Activated T-helper 9 cell treated with anti-CD3 and anti-CD28 coated beads, Interleukin-2, amount 50 U/mL, for 16 hours (primary cell): ENCODE results near the gene TUBB8.
"Not testable (repeated sequence)": the region's sequence is repeated elsewhere in the genome, so short reads cannot be mapped to it uniquely, and the experiment has no call there.

Experiments
- DNase-seq: peaks from one replicate; pipeline ENCODE4 v3.0.0-alpha.2; 2020; ENCODE audit warnings: low read depth

TUBB8 gene

DNA sequence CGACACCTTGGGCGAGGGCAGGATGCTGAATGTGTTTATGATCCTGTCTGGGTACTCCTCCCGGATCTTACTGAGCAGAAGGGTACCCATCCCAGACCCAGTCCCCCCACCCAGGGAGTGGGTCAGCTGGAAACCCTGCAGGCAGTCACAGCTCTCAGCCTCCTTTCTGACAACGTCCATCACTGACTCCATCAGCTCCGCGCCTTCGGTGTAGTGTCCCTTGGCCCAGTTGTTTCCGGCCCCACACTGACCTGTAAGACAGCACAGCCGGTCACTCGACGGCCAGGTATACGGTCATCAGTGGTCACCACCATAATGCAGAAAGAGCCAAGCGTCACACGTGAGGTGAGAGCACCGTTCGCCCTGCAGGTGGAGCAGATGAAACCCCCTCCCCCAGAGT, 1.2 kb downstream of the TUBB8 start:
- not testable (repeated sequence) for DNase-seq

DNA sequence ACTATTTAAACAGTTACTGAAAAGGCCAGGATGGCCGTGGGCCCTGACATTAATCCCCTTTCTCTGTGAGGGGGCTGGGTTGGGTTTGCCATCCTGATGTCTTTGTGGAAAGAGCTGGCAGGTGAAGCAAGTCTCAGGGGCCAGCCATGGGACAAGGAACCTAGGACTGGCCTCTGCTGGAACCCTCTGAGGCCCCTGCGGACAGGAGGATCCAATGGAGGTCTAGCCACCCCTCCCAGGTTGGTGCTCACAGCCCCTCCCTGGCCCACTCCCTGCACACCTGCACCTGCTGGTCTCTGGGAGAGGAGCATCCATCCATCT, 35.8 kb downstream of the TUBB8 start:
- DNase-seq = not testable (repeated sequence)

DNA sequence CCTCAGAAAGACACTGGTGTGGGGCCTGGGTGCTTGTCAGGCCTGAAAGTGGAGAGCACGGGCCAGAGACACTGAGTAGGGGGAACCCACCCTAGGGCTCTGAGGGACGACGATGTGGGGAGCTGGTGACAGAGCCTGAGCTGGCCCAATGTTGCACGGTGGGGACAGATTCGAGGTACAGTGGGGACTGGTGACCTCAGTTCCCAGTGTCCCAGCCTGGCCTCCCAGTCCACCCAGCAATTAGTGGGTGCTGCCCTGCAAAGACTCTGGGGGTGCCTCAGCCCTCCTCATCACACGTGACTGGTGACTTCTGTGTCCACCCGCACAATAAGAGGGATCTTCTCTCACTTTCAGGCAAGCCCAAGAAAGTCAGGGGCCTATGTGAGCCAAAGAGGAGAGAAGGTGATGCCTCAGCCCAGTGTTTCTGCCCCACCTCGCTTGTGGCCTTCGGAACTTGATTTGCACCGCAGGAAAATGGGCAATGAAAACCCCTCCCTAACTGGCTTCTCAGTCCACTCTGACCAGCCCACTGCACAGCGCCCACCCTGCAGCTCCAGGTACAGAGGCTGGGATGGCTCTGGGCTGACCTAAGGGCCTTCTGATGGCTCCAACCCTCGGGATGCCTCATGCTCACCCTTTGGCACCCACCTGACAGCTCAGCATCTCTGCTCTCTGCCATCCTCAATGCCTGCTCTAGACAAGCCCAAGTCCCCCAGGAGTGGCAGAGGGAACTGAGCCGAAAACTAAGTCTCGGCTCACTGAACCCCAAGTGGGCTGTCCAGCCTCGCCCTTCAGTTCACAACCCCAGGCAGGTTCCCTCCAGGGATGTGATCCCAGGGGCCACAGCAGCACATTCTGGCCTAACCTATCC, 36.4 kb downstream of the TUBB8 start:
- DNase-seq = not testable (repeated sequence)

DNA sequence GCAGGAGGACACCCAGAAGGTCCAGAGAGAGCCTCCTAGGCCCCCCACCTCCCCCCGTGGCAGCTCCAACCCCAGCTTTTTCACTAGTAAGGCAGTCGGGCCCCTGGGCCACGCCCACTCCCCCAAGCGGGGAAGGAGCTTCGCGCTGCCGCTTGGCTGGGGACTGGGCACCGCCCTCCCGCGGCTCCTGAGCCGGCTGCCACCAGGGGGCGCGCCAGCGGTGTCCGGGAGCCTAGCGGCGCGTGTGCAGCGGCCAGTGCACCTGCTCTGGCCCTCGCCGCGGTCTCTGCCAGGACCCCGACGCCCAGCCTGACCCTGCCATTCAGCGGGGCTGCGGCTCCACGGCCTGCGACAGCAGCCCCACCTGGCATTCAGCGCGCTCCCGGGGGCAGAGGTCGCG, 37.8 kb downstream of the TUBB8 start:
- DNase-seq = not testable (repeated sequence)

DNA sequence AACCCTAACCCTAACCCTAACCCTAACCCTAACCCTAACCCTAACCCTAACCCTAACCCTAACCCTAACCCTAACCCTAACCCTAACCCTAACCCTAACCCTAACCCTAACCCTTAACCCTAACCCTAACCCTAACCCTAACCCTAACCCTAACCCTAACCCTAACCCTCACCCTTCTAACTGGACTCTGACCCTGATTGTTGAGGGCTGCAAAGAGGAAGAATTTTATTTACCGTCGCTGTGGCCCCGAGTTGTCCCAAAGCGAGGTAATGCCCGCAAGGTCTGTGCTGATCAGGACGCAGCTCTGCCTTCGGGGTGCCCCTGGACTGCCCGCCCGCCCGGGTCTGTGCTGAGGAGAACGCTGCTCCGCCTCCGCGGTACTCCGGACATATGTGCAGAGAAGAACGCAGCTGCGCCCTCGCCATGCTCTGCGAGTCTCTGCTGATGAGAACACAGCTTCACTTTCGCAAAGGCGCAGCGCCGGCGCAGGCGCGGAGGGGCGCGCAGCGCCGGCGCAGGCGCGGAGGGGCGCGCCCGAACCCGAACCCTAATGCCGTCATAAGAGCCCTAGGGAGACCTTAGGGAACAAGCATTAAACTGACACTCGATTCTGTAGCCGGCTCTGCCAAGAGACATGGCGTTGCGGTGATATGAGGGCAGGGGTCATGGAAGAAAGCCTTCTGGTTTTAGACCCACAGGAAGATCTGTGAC, 38.7 kb downstream of the TUBB8 start:
- DNase-seq = not testable (repeated sequence)
